K562 (cell line): Measurements from ENCODE around the gene C10orf105. TPM values are rescaled to one million over a fixed set of nuclear protein-coding genes. Genes with fewer than 3 reads are reported as not detected.

Experiments
- GATAD2B ChIP-seq: fragments of 450-650 bp; IDR thresholded peaks from 2 replicates; pipeline ENCODE4 v1.6.1; 2017; ENCODE audit warnings: mild to moderate bottlenecking, borderline replicate concordance
- PML ChIP-seq: IDR thresholded peaks from 2 replicates; pipeline ENCODE4 v1.6.1; 2012; ENCODE audit warnings: low read length, inconsistent platforms
- TOE1 ChIP-seq, 2 experiments: fragments of 450-650 bp in 1 of 2; sonication (generic) in 1 of 2; formaldehyde crosslinking in 1 of 2; IDR thresholded peaks; 2 replicates each; pipeline versions ENCODE4 v1.7.1 to v1.8.0; 2016 to 2022; ENCODE audit warnings: borderline replicate concordance in 2 of 2, mild to moderate bottlenecking in 2 of 2, antibody characterized with exemption in 1 of 2, inconsistent platforms in 1 of 2, low read depth in 1 of 2, missing genetic modification reagents in 1 of 2, moderate library complexity in 1 of 2
- ZEB2 ChIP-seq: fragments of 450-650 bp; IDR thresholded peaks from 2 replicates; pipeline ENCODE4 v1.6.1; 2016
- polyA plus RNA-seq, 8 experiments: library from polyadenylated mRNA; depleted of rRNA in 4 of 8; stranded (reverse) in 5 of 8; unstranded in 3 of 8; fragments of >200 nt; fragmentation: Nextera tagmentation in 2 of 8; fragmentation: Illumina TruSeq in 1 of 8; extraction: Ambion mirVana in 2 of 8; extraction: Trizol in 1 of 8; gene quantifications; 2 replicates each; pipeline versions ENCODE4 v1.2.1 to v1.2.3, GENCODE V29; 2011 to 2014; ENCODE audit warnings: inconsistent platforms in 1 of 8, missing spikeins in 1 of 8
- total RNA-seq, 7 experiments: library from RNA; depleted of rRNA in 6 of 7; stranded (reverse); fragments of >200 nt in 6 of 7; fragmentation: Illumina TruSeq in 2 of 7; extraction: Trizol in 2 of 7; gene quantifications; 2 replicates each; pipeline versions ENCODE4 v1.2.1 to v1.2.3, GENCODE V29; 2011 to 2021; ENCODE audit warnings: low replicate concordance in 1 of 7
- TF ChIP-seq, protein P1 (sequence below): fragments of 450-650 bp; IDR thresholded peaks from 2 replicates; pipeline ENCODE4 v1.6.1; 2017; ENCODE audit warnings: antibody characterized with exemption, mild to moderate bottlenecking
- TF ChIP-seq, protein P2 (sequence below): fragments of 200-600 bp; sonication (generic); IDR thresholded peaks from one replicate; pipeline ENCODE4 v1.6.1; 2012; ENCODE audit warnings: mild to moderate bottlenecking, low read depth, low read length, inconsistent platforms
- TF ChIP-seq, protein P3 (sequence below): fragments of 450-650 bp; IDR thresholded peaks from 2 replicates; pipeline ENCODE4 v1.6.1; 2016; ENCODE audit warnings: mild to moderate bottlenecking

Gene C10orf105
- total and polyA plus RNA-seq, 9 of the 15 experiments (the other 6 are each of a cell fraction or from before 2014, with no cell fraction given), result 0.03 to 0.25 (median 0.04) TPM; not detected in 3

DNA sequence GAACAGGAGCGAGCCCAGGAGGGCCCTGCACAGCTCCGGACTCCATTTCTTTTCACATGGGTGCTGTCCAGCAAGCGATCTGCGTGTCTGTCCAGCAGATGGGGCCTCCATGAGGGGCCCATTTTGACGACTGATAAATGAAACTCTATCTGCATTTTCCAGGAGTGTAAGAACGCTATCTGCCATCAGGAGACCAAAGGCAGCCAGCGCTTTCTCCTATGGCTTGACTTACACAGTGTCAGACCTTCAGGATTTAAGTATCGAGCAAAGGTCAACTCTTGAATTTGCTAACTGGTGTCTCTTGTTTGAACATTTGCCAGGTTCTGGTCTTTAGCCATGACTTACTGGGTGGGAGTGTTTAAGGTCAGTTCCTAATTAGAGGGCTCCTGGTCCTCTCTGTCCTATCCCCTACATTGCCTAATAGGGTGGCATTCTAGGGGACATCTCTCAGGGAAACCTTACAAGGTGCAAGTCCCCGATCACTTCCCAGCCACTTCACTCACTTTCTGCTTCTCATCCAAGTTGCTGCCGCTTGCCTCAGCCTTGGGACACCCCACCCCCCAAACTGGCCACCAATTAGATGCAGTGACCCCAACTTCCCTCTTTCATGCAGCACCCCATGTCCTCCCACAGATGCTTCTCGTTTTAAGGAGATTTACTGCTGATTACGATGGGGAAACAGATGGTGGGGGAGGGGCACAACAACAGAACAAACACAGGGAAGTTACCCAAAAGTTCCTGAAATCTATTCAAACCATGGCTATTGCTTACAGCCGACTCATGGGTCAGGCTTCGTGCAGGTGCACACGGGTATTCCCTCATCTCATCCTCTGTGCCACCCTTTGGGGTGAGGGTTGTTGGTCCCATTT, 33.7 kb upstream of the C10orf105 start (continued):
- TF ChIP-seq, protein P1, sequence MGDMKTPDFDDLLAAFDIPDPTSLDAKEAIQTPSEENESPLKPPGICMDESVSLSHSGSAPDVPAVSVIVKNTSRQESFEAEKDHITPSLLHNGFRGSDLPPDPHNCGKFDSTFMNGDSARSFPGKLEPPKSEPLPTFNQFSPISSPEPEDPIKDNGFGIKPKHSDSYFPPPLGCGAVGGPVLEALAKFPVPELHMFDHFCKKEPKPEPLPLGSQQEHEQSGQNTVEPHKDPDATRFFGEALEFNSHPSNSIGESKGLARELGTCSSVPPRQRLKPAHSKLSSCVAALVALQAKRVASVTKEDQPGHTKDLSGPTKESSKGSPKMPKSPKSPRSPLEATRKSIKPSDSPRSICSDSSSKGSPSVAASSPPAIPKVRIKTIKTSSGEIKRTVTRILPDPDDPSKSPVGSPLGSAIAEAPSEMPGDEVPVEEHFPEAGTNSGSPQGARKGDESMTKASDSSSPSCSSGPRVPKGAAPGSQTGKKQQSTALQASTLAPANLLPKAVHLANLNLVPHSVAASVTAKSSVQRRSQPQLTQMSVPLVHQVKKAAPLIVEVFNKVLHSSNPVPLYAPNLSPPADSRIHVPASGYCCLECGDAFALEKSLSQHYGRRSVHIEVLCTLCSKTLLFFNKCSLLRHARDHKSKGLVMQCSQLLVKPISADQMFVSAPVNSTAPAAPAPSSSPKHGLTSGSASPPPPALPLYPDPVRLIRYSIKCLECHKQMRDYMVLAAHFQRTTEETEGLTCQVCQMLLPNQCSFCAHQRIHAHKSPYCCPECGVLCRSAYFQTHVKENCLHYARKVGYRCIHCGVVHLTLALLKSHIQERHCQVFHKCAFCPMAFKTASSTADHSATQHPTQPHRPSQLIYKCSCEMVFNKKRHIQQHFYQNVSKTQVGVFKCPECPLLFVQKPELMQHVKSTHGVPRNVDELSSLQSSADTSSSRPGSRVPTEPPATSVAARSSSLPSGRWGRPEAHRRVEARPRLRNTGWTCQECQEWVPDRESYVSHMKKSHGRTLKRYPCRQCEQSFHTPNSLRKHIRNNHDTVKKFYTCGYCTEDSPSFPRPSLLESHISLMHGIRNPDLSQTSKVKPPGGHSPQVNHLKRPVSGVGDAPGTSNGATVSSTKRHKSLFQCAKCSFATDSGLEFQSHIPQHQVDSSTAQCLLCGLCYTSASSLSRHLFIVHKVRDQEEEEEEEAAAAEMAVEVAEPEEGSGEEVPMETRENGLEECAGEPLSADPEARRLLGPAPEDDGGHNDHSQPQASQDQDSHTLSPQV, result peak; percentile 52; the same call in 1 of the 2 replicates
- TF ChIP-seq PML, result peak; percentile 41; the same call in 1 of the 2 replicates
- peak; percentile 77; the same call in 1 of the 2 replicates for TF ChIP-seq ZEB2
- peak; percentile 57; the same call in 1 of the 2 replicates for TF ChIP-seq TOE1 (IDR thresholded peaks at IDR 0.05; ENCODE audit: borderline replicate concordance)
- peak; percentile 58; the same call in 1 of the 2 replicates for TF ChIP-seq TOE1 (CRISPR knock-in tag; IDR thresholded peaks at IDR 0.05; ENCODE audit: borderline replicate concordance, low read depth)
- TF ChIP-seq, protein P2, sequence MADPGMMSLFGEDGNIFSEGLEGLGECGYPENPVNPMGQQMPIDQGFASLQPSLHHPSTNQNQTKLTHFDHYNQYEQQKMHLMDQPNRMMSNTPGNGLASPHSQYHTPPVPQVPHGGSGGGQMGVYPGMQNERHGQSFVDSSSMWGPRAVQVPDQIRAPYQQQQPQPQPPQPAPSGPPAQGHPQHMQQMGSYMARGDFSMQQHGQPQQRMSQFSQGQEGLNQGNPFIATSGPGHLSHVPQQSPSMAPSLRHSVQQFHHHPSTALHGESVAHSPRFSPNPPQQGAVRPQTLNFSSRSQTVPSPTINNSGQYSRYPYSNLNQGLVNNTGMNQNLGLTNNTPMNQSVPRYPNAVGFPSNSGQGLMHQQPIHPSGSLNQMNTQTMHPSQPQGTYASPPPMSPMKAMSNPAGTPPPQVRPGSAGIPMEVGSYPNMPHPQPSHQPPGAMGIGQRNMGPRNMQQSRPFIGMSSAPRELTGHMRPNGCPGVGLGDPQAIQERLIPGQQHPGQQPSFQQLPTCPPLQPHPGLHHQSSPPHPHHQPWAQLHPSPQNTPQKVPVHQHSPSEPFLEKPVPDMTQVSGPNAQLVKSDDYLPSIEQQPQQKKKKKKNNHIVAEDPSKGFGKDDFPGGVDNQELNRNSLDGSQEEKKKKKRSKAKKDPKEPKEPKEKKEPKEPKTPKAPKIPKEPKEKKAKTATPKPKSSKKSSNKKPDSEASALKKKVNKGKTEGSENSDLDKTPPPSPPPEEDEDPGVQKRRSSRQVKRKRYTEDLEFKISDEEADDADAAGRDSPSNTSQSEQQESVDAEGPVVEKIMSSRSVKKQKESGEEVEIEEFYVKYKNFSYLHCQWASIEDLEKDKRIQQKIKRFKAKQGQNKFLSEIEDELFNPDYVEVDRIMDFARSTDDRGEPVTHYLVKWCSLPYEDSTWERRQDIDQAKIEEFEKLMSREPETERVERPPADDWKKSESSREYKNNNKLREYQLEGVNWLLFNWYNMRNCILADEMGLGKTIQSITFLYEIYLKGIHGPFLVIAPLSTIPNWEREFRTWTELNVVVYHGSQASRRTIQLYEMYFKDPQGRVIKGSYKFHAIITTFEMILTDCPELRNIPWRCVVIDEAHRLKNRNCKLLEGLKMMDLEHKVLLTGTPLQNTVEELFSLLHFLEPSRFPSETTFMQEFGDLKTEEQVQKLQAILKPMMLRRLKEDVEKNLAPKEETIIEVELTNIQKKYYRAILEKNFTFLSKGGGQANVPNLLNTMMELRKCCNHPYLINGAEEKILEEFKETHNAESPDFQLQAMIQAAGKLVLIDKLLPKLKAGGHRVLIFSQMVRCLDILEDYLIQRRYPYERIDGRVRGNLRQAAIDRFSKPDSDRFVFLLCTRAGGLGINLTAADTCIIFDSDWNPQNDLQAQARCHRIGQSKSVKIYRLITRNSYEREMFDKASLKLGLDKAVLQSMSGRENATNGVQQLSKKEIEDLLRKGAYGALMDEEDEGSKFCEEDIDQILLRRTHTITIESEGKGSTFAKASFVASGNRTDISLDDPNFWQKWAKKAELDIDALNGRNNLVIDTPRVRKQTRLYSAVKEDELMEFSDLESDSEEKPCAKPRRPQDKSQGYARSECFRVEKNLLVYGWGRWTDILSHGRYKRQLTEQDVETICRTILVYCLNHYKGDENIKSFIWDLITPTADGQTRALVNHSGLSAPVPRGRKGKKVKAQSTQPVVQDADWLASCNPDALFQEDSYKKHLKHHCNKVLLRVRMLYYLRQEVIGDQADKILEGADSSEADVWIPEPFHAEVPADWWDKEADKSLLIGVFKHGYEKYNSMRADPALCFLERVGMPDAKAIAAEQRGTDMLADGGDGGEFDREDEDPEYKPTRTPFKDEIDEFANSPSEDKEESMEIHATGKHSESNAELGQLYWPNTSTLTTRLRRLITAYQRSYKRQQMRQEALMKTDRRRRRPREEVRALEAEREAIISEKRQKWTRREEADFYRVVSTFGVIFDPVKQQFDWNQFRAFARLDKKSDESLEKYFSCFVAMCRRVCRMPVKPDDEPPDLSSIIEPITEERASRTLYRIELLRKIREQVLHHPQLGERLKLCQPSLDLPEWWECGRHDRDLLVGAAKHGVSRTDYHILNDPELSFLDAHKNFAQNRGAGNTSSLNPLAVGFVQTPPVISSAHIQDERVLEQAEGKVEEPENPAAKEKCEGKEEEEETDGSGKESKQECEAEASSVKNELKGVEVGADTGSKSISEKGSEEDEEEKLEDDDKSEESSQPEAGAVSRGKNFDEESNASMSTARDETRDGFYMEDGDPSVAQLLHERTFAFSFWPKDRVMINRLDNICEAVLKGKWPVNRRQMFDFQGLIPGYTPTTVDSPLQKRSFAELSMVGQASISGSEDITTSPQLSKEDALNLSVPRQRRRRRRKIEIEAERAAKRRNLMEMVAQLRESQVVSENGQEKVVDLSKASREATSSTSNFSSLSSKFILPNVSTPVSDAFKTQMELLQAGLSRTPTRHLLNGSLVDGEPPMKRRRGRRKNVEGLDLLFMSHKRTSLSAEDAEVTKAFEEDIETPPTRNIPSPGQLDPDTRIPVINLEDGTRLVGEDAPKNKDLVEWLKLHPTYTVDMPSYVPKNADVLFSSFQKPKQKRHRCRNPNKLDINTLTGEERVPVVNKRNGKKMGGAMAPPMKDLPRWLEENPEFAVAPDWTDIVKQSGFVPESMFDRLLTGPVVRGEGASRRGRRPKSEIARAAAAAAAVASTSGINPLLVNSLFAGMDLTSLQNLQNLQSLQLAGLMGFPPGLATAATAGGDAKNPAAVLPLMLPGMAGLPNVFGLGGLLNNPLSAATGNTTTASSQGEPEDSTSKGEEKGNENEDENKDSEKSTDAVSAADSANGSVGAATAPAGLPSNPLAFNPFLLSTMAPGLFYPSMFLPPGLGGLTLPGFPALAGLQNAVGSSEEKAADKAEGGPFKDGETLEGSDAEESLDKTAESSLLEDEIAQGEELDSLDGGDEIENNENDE, result no peak
- TF ChIP-seq GATAD2B, result no peak; the same call in 1 of the 2 replicates
- TF ChIP-seq, protein P3, sequence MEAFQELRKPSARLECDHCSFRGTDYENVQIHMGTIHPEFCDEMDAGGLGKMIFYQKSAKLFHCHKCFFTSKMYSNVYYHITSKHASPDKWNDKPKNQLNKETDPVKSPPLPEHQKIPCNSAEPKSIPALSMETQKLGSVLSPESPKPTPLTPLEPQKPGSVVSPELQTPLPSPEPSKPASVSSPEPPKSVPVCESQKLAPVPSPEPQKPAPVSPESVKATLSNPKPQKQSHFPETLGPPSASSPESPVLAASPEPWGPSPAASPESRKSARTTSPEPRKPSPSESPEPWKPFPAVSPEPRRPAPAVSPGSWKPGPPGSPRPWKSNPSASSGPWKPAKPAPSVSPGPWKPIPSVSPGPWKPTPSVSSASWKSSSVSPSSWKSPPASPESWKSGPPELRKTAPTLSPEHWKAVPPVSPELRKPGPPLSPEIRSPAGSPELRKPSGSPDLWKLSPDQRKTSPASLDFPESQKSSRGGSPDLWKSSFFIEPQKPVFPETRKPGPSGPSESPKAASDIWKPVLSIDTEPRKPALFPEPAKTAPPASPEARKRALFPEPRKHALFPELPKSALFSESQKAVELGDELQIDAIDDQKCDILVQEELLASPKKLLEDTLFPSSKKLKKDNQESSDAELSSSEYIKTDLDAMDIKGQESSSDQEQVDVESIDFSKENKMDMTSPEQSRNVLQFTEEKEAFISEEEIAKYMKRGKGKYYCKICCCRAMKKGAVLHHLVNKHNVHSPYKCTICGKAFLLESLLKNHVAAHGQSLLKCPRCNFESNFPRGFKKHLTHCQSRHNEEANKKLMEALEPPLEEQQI, result no peak
